Neuronal stem cell (in vitro differentiated cells): ENCODE results near the gene TUBA4B.

Experiments
- DNase-seq: peaks from one replicate; pipeline ENCODE4 v3.0.0-alpha.2; 2013; ENCODE audit warnings: low spot score
- H2AFZ ChIP-seq: one replicate; pipeline ENCODE4 v1.6.1; 2013; ENCODE audit warnings: mild to moderate bottlenecking, low read length, inconsistent platforms
- H2AK5ac ChIP-seq: 2 replicates; pipeline ENCODE4 v1.6.1; 2013; ENCODE audit warnings: low read depth, mild to moderate bottlenecking, inconsistent platforms, low read length, moderate library complexity, mixed read lengths
- H2BK120ac ChIP-seq: 2 replicates; pipeline ENCODE4 v1.6.1; 2013; ENCODE audit warnings: low read depth, mild to moderate bottlenecking, inconsistent platforms, low read length, moderate library complexity, mixed read lengths
- H2BK12ac ChIP-seq: one replicate; pipeline ENCODE4 v1.6.1; 2013; ENCODE audit warnings: low read length, inconsistent platforms
- H2BK15ac ChIP-seq: 2 replicates; pipeline ENCODE4 v1.6.1; 2013; ENCODE audit warnings: mild to moderate bottlenecking, low read length, inconsistent platforms, mixed read lengths
- H2BK5ac ChIP-seq: one replicate; pipeline ENCODE4 v1.6.1; 2013; ENCODE audit warnings: inconsistent platforms, mild to moderate bottlenecking, low read length, moderate library complexity
- H3K14ac ChIP-seq: one replicate; pipeline ENCODE4 v1.6.1; 2013; ENCODE audit warnings: low read length, inconsistent platforms
- H3K18ac ChIP-seq: 2 replicates; pipeline ENCODE4 v1.6.1; 2013; ENCODE audit warnings: low read length, inconsistent platforms
- H3K23ac ChIP-seq: 2 replicates; pipeline ENCODE4 v1.6.1; 2013; ENCODE audit warnings: low read depth, mild to moderate bottlenecking, mixed read lengths, low read length, inconsistent platforms; ENCODE audit not compliant: poor library complexity
- H3K27ac ChIP-seq: replicated peaks from 3 replicates; pipeline ENCODE4 v1.5.1; 2013; ENCODE audit warnings: low read length, inconsistent platforms
- H3K27me3 ChIP-seq, 3 experiments: 2 replicates each; pipeline ENCODE4 v1.6.1; 2013; ENCODE audit warnings: low read length in 3 of 3, mild to moderate bottlenecking in 2 of 3, inconsistent platforms in 1 of 3, low read depth in 1 of 3, mixed read lengths in 1 of 3, moderate library complexity in 1 of 3; ENCODE audit not compliant: control insufficient read depth in 3 of 3, insufficient read depth in 3 of 3
- H3K36me3 ChIP-seq, 2 donors: replicated peaks in 1 of 2; 2 replicates each; pipeline ENCODE4 v1.6.1; 2013; ENCODE audit warnings: low read length in 2 of 2; ENCODE audit not compliant: control insufficient read depth in 2 of 2, insufficient read depth in 2 of 2
- H3K4ac ChIP-seq: 2 replicates; pipeline ENCODE4 v1.6.1; 2013; ENCODE audit warnings: inconsistent platforms, mild to moderate bottlenecking, low read length, moderate library complexity
- H3K4me1 ChIP-seq, 2 donors: 1 replicate in 1 of 2; 2 replicates in 1 of 2; pipeline ENCODE4 v1.6.1; 2013; ENCODE audit warnings: low read length in 2 of 2, low read depth in 1 of 2; ENCODE audit not compliant: control insufficient read depth in 2 of 2, insufficient read depth in 1 of 2
- H3K4me2 ChIP-seq: one replicate; pipeline ENCODE4 v1.6.1; 2013; ENCODE audit warnings: mild to moderate bottlenecking, low read length, inconsistent platforms; ENCODE audit not compliant: insufficient read depth, poor library complexity, severe bottlenecking
- H3K4me3 ChIP-seq, 2 donors: 2 replicates each; pipeline ENCODE4 v1.5.1; 2013; ENCODE audit warnings: low read length in 2 of 2, mild to moderate bottlenecking in 2 of 2, inconsistent platforms in 1 of 2, moderate library complexity in 1 of 2
- H3K79me1 ChIP-seq: one replicate; pipeline ENCODE4 v1.6.1; 2013; ENCODE audit warnings: low read depth, mild to moderate bottlenecking, inconsistent platforms, low read length, moderate library complexity
- H3K9ac ChIP-seq: one replicate; pipeline ENCODE4 v1.6.1; 2013; ENCODE audit warnings: mild to moderate bottlenecking, low read depth, low read length, inconsistent platforms; ENCODE audit not compliant: poor library complexity
- H3K9me3 ChIP-seq, 2 donors: replicated peaks in 1 of 2; 2 replicates each; pipeline versions ENCODE3 to v1.6.1; 2013; ENCODE audit warnings: low read length in 2 of 2, mild to moderate bottlenecking in 2 of 2, inconsistent platforms in 1 of 2, low read depth in 1 of 2, mixed read lengths in 1 of 2, moderate library complexity in 1 of 2; ENCODE audit not compliant: control insufficient read depth in 2 of 2, insufficient read depth in 1 of 2
- H4K8ac ChIP-seq: one replicate; pipeline ENCODE4 v1.6.1; 2013; ENCODE audit warnings: low read depth, mild to moderate bottlenecking, inconsistent platforms, low read length, moderate library complexity
- H4K91ac ChIP-seq: one replicate; pipeline ENCODE4 v1.6.1; 2013; ENCODE audit warnings: low read length, low read depth, mild to moderate bottlenecking, inconsistent platforms; ENCODE audit not compliant: poor library complexity
- WGBS, 2 donors: extraction: QIAGEN DNeasy Blood & Tissue Kit; methylation state at CpG; one replicate each; pipeline ENCODE4 v1.1.7; 2013; ENCODE audit warnings: missing lambda C conversion rate in 2 of 2, mixed read lengths in 1 of 2; ENCODE audit not compliant: insufficient read length in 2 of 2, insufficient replicate concordance in 1 of 2; ENCODE audit errors: extremely low coverage in 2 of 2; 5-methylcytosine and 5-hydroxymethylcytosine counted together

The TUBA4B gene

DNA sequence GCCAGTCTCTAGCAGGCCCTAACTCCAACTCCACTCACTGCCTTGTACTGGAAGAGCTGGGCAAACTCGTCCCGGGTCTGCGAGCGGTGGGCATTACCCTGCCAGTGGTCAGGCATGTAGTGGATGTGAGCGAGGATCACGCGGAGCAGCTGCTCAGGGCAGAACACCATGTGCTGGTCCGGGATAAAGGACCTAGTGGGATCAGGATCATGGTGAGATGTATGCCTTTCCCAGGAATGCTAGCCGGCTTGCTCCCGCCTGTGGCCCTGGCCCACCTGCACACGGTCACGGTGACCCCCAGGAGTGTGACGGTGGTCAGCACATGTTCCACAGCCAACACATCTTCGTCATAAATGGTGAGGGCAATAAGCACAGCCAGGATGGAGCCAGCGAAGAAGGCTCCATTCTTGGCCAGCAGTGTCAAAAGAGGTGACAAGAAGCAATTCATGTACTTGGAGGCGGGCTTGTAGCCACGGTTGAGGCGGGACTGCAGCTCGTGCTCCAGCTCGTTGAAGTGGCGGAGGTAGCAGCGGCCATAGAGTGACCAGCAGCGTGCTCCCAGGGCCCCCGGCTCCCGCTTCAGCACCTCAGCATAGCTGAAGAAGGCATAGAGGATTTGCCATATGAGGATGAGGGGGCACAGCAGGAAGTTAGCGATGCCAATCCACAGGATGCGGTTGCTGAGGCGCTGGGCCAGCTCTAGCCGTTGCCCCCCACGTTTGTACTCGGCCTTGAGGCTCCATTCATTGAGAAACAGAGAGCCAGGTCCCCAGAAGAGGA lies 29.0 kb upstream of the TUBA4B start:
- H3K36me3 ChIP-seq: peaks cover 49 to 75% of the 10 kb centered on the region in 2 donors
- H4K91ac ChIP-seq: no peak overlapping the region
- no peak overlapping the region for H2BK12ac ChIP-seq
- H2AFZ ChIP-seq: no peak overlapping the region
- H2AK5ac ChIP-seq: no peak overlapping the region
- DNase-seq: no peak
- no peak overlapping the region for H3K4me2 ChIP-seq
- no peak overlapping the region for H2BK15ac ChIP-seq
- no peaks in the 10 kb centered on the region for H3K9me3 ChIP-seq
- H3K23ac ChIP-seq: peak overlapping the region; percentile 48
- H3K14ac ChIP-seq: no peak overlapping the region
- H3K27ac ChIP-seq: no peak overlapping the region
- H2BK5ac ChIP-seq: no peak overlapping the region
- peak overlapping the region; percentile 97 for H4K8ac ChIP-seq
- no peak overlapping the region for H3K18ac ChIP-seq
- no CpG with 5 or more reads among the region's 31 CpGs for WGBS, 2 donors
- no peak overlapping the region for H3K4me3 ChIP-seq
- peaks cover 9 to 13% of the 10 kb centered on the region in 2 donors for H3K4me1 ChIP-seq
- H3K9ac ChIP-seq: no peak overlapping the region
- no peak overlapping the region for H3K4ac ChIP-seq
- no peaks in the 10 kb centered on the region for H3K27me3 ChIP-seq
- peaks cover 18% of the 10 kb centered on the region for H3K79me1 ChIP-seq
- no peak overlapping the region for H2BK120ac ChIP-seq

- Histone ChIP-seq H3K9ac (no peak overlapping the region), H2AK5ac (no peak overlapping the region), H3K23ac (no peak overlapping the region), H3K4me3 (no peak overlapping the region), H3K36me3 (peaks cover 43 to 65% of the 10 kb centered on the region in 2 donors), H3K4ac (no peak overlapping the region), H3K14ac (no peak overlapping the region), H3K4me2 (no peak overlapping the region), H2BK120ac (no peak overlapping the region), H4K91ac (no peak overlapping the region), H3K27me3 (no peaks in the 10 kb centered on the region), H4K8ac (no peak overlapping the region), H3K79me1 (peaks cover 18% of the 10 kb centered on the region), H3K4me1 (peaks cover 4 to 6% of the 10 kb centered on the region in 2 donors), H3K27ac (no peak overlapping the region), H2BK5ac (no peak overlapping the region), H2BK12ac (no peak overlapping the region), H3K9me3 (no peaks in the 10 kb centered on the region), H2AFZ (no peak overlapping the region), H2BK15ac (no peak overlapping the region), H3K18ac (no peak overlapping the region)
- WGBS, 2 donors: no CpG with 5 or more reads among the region's 3 CpGs
- no peak for DNase-seq
Observed at GRCh38 chr2:219225350-219225749, 27.7 kb upstream of the TUBA4B start.

DNA sequence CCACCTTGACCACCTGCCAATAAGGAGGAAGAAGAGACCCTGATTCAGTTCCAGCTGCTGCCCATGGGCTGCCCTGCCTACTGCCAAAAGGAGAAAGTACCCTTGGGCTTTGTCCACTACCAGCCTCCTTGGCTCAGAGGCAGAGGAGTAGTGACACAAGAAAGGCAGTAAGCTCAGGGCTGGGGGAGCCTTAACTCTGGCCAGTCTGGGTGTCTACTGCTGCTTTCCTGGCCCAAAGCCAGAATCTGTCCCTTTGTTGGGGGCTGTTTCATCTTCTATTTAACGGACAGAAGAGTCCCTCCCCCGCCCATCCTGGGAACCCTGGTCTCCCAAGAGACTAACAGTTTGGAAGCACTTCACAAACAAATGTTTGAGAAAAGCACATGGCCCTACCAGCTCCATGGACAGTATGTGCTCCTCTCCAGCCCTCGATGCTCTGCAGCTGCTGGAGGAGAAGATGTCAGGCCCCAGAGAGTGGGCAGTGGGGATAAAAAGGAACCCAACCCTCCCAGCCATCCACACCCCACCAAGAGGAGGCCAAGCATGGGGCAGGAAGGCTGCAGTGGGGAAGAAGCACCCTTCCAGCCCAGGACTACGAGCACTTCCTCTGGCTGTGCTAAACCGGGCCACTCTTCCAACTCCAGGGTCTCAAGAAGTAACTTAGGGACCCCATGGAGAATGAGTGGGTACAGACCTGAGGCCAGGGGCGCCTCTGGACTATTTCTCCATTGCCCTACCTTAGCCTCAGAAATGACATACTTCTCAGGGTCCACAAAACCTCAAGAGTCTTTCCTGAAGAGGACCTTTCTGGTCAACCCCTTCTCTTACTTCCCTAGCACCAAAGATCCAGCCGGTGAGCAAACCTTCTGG lies 24.8 kb upstream of the TUBA4B start:
- H3K79me1 ChIP-seq: peaks cover 18% of the 10 kb centered on the region
- no peaks in the 10 kb centered on the region for H3K27me3 ChIP-seq
- H3K14ac ChIP-seq: peak overlapping the region; percentile 4
- no peak overlapping the region for H3K27ac ChIP-seq
- peak overlapping the region; percentile 72 for H2BK5ac ChIP-seq
- H4K8ac ChIP-seq: no peak overlapping the region
- H3K18ac ChIP-seq: peak overlapping the region; percentile 66
- H3K23ac ChIP-seq: peak overlapping the region; percentile 43
- H2AK5ac ChIP-seq: peak overlapping the region; percentile 92
- H3K4me2 ChIP-seq: peak overlapping the region; percentile 71
- H3K9me3 ChIP-seq: no peaks in the 10 kb centered on the region
- H2AFZ ChIP-seq: peak overlapping the region; percentile 96
- peaks cover 5 to 6% of the 10 kb centered on the region in 2 donors for H3K4me1 ChIP-seq
- H4K91ac ChIP-seq: no peak overlapping the region
- peak overlapping the region; percentile 14 for H2BK15ac ChIP-seq
- H2BK12ac ChIP-seq: no peak overlapping the region
- H3K4me3 ChIP-seq: peak overlapping the region; percentile 66 to 92
- peaks cover 37 to 56% of the 10 kb centered on the region in 2 donors for H3K36me3 ChIP-seq
- DNase-seq: no peak
- H3K9ac ChIP-seq: peak overlapping the region; percentile 96
- no peak overlapping the region for H3K4ac ChIP-seq
- WGBS, 2 donors: no CpG with 5 or more reads among the region's 7 CpGs
- H2BK120ac ChIP-seq: no peak overlapping the region

GRCh38 chr2:219228911-219229304 lies 24.1 kb upstream of the TUBA4B start:
- Histone ChIP-seq H3K27me3 (no peaks in the 10 kb centered on the region), H3K4me1 (peaks cover 5 to 6% of the 10 kb centered on the region in 2 donors), H4K8ac (no peak overlapping the region), H2AK5ac (peak overlapping the region; percentile 92), H3K18ac (peak overlapping the region; percentile 98), H2BK15ac (peak overlapping the region; percentile 14), H2BK12ac (no peak overlapping the region), H2BK120ac (peak overlapping the region; percentile 82), H3K27ac (peak overlapping the region; percentile 83), H3K23ac (peak overlapping the region; percentile 69), H3K4me2 (peak overlapping the region; percentile 71), H3K9ac (peak overlapping the region; percentile 96), H3K14ac (peak overlapping the region; percentile 87), H3K4me3 (peak overlapping the region; percentile 66 to 92), H3K9me3 (no peaks in the 10 kb centered on the region), H2BK5ac (peak overlapping the region; percentile 72), H3K79me1 (peaks cover 18% of the 10 kb centered on the region), H2AFZ (peak overlapping the region; percentile 96), H4K91ac (no peak overlapping the region), H3K36me3 (peaks cover 33 to 56% of the 10 kb centered on the region in 2 donors), H3K4ac (no peak overlapping the region)
- no peak for DNase-seq
- no CpG with 5 or more reads among the region's 19 CpGs for whole genome bisulfite sequencing, 2 donors
